CD1c-positive myeloid dendritic cell (primary cell): ENCODE results near the gene C7.

ENCODE experiments used
- DNase-seq: peaks from one replicate; pipeline ENCODE4 v3.0.0-alpha.2; 2016; ENCODE audit errors: extremely low spot score

Gene C7

DNA sequence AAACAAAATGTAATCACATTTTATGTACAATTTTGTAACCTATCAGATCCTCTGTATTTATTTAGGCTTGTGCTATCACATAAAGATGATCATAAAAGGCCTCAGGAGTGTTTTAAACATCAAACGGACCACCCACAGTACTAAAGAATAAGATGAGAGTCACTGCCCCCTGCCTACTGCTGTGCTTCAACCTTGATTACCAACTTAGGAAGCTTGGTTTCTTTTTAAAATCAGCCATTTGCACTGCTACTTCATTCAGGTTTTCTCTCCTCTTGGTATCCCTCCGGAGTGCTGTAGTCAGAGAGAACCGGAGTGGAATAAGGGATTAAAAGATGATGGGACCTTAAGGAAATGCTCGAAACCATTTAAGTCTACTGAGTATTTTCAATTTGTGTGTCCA is 6.9 kb downstream of the C7 start:
- DNase-seq, result no peak

DNA sequence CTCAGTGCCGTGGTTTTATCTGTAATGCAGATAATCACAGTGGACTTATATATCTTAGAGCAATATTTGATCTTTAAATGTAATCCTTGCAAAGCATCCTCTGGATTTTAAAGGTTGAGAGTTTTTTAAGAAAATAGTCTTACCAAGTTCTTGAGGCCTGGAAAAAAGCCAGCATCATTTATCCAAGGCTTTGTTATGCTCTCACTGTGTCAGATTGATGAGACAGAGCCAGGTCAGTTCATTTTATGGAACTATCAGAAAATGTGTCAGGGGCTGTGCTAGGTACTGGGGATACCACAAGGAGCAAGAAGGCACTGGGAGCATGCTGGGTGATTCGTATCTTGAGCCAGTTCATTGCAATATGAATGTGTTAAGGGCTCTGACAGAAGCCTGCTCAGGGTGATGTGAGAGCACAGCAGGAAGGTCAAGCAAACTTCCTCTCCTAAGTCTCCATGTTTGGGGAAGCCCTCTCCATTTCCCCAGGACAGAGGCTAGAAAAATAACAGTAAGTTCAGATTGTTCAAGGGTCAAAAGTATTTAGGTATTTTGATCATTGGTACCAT is 19.7 kb downstream of the C7 start:
- no peak for DNase-seq

DNA sequence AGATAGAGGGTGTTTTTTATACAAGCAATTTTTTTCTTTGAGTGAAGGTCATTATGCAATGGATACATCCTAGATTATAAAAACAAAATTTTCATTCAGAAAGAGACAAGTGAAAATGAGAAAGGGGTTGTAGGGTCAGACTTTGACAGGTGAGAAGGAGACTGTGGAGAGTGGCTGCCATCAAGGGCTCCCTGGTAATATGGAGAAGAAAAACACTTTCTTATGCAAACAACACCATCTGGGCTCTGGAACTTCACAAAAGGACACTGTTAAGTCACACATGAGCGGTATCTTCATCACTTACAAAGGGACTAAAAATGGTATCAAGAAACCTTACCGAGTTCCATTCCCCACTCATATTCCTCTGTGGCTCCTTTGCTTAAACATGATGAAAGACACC is 23.5 kb downstream of the C7 start:
- DNase-seq, result no peak

DNA sequence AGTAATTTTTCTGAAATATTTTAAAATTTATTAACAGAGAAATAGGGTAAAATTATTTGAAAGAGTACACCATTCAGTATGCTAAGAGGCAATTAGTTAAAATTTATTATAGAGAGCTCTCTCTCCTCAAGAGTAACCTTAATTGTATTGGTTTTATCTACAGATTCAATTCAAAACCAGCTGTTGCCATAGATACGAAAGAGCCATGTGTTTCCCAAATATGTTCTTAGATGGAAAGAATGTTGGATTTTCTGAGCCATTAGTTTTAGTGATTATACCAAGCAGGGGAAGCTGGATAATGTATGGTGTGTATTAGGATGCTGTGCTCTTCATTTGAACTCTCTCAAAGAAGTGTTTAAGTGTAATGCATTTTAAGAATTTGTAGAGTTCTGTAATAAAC is 27.8 kb downstream of the C7 start:
- DNase-seq, result no peak

DNA sequence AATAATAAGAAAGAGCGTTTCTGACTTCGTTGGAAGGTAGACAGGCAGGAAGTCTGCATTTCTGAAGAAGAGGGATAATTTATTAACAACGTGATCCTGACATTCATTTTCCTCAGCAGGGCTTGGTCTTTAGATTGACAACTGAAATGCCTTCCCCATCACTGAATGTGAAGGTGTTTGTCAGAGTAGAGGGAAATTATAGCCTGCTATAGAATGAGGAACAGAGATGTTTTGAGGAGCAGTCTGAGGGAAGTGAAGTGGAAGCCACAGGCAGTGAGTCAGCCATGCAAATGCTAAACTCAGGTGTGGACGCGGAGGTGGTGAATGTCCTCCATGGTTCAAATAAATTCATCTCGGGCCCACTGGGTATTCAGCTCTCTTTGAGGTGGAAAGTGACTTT is 30.5 kb downstream of the C7 start:
- no peak for DNase-seq

DNA sequence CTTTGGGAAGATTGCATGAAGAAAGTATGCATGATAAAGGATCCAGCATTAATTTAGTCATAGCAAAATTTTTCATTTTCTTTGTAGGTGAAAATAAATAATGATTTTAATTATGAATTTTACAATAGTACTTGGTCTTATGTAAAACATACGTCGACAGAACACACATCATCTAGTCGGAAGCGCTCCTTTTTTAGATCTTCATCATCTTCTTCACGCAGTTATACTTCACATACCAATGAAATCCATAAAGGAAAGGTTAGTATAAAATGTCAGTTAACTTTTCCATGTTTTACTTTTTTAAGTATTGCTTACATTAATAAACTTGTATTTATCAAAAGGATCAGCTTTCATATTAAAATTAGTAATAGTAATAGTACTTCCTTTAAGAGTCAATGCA is 35.8 kb downstream of the C7 start:
- no peak for DNase-seq

DNA sequence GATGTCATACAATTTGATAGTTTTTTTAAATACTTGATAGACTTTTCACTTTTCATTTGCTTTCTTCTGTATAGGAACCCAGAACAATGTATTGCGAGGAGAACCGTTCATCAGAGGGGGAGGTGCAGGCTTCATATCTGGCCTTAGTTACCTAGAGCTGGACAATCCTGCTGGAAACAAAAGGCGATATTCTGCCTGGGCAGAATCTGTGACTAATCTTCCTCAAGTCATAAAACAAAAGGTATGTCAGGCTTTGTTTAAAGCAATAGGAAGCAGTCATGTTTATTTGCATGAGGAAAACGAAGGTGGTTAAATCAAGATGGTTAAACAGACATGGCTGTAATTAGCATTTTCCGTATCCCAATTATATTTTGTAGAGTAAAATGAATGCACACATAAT is 46.0 kb downstream of the C7 start:
- DNase-seq, result no peak

DNA sequence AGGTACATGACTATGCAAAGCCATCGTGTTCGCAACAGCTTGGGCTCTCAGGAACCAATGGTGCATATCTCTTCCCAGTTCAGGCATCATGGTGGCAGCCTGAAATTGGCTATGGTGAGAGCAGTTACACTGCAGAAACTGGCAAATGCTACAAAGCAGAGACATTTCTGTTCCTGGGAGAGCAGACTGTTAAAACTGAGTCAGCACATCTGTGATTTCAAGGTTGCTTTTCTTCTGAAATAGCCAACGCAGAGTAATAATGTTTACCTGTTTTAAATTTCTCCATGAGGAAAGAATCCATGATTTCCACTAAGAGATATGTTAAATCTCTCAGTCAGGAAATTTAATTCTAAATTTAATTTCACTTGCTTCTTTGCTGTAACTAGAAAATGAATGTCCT is 47.8 kb downstream of the C7 start:
- no peak for DNase-seq

DNA sequence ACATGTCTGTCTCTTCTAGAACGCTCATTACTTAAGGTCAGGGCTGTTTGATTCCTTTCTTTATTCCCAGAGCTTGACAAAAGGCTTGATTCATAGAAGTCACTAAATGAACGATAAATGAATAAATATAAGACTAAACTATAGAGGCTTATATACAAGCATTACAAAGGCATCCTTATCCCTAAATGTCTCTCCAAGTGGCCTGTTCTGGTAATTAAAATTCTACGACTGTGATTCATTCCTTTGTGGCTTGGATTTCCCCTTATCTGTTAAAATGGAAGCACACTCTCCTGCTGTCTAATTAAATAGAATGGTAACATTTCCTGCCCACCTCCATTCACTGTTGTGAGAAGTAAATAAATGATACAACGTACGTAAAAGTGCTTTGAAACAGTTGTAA is 49.5 kb downstream of the C7 start:
- DNase-seq, result no peak

DNA sequence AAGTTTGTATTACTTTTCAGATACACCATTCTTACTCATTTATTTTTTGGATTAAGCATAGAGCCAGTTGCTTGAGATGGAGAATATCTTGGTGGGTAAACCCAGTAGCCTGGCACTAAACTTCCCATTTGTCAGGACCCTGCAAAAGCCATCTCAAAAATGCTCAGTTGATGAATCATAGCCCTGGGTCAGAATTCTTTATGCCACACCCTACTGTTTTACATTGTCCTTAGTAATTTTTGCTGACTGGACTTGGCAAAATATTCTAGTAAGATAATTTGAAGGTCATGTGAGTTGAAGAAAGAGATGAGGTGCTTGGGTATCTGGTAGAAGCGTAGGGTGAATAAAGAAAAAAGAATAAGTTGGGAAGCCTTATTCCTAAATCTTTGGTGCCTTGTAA is 50.7 kb downstream of the C7 start:
- DNase-seq, result no peak

DNA sequence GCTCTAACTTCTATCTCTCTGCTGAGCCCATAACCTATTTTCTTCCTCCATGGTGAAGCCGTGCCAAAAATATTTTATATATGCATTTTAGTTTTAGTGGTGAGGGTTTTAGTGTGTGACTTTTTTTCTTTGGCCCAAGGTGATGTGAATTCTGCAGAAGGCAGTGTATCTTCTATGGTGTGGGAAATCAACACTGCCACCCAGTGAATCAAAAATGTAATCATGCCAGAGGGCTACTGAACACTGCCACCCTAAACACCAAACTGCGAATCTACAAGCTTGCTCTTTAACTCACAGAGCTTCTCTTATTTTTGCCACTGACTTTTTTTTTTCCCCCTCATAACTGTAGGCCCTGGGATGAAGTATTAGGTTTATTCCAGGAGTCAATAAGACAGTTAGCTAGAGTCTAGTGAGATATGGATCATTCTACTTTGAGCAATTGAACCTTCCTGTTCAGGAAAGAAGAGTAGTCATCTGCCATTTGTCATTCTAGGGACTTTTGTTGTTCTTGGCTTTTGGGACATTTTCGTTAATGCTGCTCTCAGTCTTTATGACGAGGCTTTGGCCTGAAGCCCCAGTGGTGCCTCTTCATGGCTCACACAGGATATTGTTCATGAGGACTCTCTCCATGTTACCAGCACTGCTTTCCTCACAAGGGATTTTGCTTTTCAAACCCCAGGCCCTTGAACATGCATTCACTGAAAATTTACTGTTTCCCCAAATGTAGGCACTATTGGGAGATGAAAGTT is 53.1 kb downstream of the C7 start:
- DNase-seq, result no peak

DNA sequence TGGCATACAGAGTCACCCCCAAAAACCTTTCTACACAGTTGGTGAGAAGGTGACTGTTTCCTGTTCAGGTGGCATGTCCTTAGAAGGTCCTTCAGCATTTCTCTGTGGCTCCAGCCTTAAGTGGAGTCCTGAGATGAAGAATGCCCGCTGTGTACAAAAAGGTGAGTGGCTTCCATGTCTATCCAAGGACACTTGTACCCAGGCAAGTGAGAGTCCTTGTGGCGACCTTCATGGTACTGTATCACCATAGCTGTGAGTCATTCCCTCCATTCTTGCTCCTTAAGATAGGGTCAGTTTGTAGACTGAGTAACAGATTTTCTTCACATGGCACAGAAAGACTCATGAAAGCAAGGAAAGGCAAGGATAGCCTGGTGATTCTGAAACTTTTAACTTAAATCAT is 63.1 kb downstream of the C7 start:
- no peak for DNase-seq

DNA sequence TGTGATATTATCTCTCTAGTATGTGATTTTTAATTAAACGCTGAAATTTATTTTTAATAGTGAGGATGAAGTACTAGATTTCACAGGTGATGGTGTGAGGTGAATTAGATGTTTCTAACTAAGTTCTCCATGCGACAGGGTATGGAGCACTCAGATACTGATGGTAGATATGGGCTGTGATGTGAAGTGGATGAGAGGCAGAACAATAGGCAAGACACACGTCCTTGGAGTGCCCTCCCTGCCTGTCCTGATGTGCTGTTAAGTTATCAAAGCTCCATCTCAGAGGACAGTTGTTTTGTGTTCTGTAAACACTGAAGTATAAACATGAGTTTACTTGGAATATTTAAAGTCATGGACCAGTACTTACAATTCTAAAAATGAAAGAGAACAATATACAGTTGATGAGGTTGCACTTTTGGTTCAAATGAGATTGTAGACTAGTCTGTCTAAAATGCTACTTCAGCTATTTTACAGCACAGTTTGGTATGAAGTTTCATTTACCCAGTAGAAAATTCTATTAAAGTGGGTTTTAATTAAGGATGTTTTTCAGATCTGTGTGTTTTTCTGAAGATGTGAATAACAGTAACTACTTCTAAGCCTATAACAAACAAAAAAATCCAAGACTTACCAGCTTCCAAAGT is 64.2 kb downstream of the C7 start:
- no peak for DNase-seq

DNA sequence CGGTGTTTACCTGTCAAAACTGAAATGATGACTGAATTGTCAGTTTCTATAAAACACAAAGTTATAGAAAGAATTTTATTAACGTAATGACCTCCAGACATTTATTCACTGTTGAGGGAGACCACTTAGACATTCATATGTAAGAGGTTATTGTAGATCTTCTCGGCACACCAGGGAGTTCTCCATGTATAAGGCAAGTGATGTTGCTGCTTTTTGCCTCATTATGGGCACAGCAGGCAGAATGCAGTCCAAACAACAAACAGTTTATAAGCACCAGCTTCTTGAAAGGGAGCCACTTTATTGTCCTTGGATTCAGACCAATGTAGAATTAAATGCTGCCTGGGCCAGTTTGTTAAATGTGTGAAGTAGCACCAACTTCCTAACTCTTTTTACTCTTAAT is 66.7 kb downstream of the C7 start:
- DNase-seq, result no peak

DNA sequence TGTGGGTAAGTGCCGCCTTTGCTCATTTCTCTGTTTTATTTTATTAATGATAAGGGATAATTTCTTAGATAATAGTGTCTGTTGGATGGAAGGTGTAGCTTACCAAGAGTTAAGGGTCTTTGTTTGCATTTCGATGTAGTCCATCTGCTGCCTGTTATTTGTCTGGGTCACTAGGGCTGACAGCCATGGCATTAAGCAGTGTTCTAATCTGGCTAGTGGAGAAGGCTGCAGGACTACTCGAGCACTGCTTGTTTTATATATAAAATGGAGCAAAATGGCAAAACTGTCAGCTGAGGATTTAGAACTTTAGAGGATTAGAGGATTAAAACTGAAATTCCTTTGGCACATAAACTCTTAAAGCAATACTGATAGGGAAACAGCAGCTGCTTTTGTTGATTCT is 67.5 kb downstream of the C7 start:
- no peak for DNase-seq

DNA sequence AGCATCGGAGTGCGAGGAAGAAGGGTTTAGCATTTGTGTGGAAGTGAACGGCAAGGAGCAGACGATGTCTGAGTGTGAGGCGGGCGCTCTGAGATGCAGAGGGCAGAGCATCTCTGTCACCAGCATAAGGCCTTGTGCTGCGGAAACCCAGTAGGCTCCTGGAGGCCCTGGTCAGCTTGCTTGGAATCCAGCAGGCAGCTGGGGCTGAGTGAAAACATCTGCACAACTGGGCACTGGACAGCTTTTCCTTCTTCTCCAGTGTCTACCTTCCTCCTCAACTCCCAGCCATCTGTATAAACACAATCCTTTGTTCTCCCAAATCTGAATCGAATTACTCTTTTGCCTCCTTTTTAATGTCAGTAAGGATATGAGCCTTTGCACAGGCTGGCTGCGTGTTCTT is 72.1 kb downstream of the C7 start:
- no peak for DNase-seq

DNA sequence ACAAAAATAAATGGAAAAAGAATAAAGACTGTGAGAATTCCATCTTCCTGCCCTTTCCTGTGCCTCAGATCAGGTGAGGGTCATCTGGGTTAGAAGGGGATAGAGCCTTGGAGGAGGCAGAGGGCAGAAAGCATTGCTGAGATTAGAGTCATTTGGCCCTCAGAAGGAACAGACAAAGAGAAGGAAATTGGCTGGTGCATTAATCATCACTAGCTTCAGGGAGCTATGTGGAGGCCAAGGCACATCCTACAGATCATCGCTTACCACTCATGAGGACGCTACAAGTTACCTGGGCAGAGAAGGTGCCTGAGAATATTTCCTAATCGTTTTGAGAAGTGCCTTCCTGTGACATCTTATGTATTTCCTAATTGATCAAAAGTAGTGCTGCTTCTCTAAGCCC is 74.5 kb downstream of the C7 start:
- no peak for DNase-seq

DNA sequence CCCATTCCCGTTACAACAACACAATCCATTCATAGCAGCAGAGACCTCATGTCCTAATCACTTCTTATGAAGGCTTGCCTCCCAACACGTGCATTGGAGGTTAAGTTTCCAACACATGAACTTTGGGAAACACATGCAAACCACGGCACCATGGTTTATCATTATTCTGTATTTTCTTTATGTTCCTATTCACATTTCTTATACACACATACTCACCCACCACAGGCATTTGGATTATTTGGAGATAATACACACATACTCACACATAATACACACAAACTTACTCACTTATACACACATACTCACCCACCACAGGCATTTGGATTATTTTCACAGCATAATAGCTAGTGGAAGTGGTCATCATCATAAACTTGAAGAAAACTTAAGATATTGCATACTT is 75.6 kb downstream of the C7 start:
- DNase-seq, result no peak

DNA sequence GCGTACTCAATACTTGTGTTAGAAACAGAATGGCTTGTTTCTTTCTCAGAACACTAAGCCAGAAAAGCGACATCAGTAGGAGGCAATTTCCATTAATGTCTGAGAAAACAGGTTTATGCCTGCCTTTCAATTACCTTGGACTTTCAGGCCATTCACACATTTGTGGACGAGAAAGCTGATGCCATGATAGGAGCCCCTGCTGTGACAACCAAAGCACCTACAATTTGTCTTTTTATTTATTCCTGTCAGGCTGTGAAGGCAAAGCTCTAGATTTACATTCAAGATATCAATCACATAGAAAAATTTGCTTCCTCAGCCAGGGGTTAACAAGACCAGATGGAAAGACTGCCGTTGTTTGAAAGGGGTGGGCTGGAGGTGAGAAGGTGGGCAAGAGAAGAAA is 76.2 kb downstream of the C7 start:
- no peak for DNase-seq

DNA sequence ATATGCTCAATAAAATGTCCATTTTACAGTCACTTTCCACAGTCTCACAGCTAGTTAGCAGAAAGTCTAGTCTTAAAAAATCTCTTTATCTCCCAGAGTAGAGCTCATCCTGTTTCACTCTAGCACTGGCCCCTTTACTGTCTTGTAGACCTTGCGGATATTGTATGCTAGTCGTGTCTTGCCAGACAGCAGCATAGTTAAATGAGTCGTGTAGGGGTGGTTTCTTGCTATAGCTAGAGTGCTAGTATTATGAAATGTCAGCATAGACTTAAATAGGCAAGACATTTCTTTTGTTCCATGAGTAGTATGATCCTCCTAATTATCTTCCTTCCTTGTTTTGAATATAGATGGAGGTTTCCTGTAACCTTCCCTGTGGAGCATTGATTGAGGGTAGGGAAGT is 77.4 kb downstream of the C7 start:
- no peak for DNase-seq

DNA sequence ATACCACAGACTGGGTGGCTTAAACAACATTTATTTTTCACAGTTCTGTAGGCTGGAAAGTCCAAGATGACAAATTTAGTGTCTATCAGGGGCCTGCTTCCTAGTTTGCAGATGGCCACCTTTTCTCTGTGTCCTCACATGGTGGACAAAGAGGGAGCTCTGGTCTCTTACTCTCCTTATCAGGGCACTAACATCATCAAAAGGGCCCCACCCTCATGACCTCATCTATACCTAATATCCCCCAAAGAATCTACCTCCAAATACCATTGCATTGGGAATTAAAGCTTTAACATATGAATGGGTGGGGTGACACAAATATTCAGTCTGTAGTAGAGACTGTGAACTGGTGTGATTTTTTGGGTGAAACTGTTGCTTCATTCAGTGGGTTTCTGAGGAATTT is 78.1 kb downstream of the C7 start:
- DNase-seq, result no peak

DNA sequence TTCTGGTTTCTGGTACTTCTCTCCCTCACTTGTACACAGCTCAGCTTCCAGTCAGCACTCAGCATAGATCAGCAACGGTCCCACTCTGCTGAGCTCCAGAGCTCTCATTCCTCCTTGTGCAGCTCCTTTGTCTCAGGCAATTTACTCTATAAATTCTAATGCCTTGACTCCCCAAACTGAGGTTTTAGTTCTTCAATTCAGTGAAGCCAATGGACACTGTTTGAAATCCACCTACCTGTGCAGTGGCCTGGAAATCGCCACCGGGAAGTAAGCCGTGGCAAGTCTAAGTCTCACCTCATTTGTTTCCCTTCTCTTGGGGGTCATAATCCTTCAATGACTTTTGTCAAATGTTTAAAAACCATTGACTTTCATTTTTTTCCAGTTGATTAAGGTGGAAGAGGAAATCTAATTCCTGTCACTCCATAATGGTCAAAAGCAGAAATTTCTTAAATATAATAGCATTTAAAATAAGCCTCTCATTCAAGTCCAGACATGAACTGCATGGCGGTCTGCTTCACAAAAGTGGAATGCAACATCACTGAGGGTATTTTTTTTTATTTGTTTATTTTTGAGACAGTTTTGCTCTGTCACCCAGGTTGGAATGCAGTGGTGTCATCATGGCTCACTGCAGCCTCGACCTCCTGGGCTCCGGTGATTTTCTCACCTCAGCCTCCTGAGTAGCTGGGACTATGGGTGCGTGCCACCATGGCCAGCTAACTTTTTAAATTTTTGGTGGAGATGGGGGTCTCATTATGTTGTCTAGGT is 79.6 kb downstream of the C7 start:
- no peak for DNase-seq
